Glomerular visceral epithelial cell (primary cell): ENCODE measurements around the gene COL5A1.
"Not testable (repeated sequence)": the region's sequence is repeated elsewhere in the genome, so short reads cannot be mapped to it uniquely, and the experiment has no call there.

Experiments used
- DNase-seq: peaks from one replicate; pipeline ENCODE4 v3.0.0-alpha.2; 2016; ENCODE audit errors: extremely low spot score

COL5A1 gene

DNA sequence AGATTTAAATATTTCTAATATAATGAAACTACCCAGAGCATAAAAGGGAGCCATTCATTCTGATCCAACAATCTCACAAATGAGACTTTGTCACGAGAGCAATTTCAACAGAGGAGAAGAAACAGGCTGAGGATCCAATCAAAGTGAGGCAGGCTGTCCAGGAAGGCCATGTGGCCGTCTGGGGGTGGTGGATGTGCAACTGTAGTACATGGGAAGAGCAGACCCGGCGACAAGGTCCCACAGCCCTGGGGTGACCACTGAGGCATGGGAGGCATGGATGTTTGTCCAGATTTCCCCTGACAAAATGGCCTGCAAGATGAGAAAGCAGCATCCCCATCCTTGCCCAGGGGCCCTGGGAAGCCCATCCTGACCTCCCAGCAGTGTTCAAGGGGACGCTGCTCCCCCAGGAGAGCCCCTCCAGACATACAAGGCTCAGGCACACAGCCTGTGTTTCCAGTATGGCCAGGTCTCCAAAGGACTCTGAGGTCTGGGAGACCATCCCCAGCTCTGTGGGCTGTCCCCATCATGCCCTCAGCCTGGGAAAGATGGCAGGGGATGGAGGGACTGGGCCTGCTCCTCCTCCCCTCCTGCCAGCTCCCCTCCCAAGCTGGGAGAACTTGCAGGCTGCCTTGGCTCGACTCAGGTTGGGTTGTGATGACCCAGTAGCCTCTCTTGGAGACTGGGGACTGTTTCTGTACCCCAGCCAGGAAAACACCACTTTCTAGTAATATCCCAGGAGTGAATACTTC lies 211.5 kb downstream of the COL5A1 start:
- DNase-seq: no peak

DNA sequence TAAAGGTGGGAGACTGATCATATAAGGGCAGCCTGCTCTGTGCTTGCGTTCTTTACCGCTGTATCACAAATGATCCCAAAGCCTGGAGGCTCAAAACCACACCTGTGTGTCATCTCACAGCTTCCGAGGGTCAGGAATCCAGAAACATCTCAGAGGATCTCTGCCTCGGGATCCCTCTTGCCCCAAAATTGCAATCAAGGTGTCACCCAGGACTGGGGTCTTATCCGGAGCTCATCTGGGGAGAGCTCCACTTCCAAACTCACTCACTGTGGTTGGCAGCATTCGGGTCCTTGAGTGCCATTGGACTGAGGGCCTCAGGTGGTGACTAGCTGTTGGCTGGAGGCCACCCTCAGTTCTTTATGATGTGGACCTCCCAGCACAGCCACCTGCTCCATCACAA lies 212.3 kb downstream of the COL5A1 start:
- DNase-seq: no peak

DNA sequence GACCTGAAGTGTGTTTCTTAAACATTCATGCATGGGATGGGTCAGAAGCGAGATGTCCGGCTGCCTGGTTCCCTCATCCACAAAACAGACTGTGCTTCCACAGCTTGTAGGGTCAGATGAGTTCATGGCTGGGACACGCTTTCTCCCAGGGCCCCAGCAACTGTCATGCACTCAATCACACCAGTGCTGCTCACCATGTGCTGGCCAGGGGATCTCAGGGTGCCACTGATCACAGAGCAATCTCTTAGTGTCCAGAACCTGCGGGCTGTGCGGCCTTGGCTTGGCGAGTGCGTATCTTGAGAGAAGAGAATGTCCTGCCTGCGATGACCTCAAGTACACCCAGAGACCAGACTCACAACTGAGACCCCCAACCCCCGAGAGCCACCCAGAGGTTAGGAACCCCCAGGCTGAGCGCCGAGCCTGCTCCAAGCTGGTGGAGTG lies 213.0 kb downstream of the COL5A1 start:
- DNase-seq: no peak

DNA sequence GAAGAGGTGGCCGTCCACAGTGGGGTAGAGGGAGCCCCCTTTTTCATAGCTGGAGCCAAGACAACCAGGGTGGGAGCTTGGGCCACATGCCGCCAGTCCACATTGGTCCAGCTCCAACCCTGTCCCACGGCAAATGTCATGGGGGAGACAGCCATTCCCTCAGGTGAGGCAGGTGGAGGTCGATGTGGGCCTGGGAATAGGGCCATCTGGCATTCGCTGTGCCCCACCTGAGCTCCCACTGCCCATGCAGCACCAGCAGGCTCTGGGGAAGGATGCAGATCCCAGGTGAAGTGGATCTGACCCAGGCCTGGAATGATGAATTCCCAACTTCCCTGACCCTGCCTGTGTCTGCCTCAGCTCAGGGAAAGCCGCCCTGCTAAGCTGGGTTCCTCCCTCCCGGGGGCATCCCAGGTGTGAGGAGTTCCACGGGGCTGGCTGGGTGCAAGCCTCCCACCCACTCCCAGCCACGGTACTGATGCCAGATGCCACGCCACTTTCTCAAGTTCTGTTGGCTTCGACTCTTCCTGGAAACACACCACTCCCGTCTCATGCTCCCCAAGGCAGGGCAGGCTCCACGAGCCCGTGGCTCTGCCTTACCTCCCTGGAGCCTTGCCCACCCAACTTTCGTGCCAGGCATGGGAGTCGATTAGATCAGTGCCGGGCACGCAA lies 213.8 kb downstream of the COL5A1 start:
- DNase-seq: no peak

DNA sequence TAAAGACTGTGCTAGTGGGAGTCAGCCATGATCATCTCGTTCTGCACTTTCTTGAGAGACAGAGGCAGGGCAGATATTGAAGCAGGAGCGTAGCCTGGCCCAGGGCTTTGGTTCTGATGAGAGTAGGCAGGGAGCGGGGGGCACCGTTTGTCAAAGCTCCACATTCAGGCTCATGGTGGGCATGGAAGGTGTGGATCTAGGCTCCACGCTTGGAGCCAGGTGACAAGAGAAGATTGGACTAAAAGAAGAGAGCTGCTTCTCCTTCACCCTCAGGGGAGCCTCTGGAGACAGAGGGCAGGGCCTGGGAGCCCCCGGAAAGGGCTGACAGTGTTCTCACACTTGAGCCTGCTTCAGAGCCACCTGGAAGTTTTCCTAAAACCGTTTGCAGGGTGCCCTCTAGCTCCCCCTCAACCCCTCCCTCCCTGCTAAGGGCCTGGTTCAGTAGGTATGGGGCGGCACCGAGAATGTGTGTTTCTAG lies 214.3 kb downstream of the COL5A1 start:
- DNase-seq: no peak

DNA sequence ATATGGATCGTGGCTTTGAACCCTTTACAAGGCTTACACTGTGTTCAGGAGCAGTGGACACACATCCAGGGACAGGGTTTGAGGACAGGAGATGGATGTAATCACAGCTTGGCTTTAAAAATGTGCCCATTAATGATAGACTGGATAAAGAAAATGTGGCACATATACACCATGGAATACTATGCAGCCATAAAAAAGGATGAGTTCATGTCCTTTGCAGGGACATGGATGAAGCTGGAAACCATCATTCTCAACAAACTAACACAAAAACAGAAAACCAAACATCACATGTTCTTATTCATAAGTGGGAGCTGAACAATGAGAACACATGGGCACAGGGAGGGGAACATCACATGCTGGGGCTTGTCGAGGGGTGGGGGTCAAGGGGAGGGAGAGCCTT lies 215.8 kb downstream of the COL5A1 start:
- not testable (repeated sequence) for DNase-seq

DNA sequence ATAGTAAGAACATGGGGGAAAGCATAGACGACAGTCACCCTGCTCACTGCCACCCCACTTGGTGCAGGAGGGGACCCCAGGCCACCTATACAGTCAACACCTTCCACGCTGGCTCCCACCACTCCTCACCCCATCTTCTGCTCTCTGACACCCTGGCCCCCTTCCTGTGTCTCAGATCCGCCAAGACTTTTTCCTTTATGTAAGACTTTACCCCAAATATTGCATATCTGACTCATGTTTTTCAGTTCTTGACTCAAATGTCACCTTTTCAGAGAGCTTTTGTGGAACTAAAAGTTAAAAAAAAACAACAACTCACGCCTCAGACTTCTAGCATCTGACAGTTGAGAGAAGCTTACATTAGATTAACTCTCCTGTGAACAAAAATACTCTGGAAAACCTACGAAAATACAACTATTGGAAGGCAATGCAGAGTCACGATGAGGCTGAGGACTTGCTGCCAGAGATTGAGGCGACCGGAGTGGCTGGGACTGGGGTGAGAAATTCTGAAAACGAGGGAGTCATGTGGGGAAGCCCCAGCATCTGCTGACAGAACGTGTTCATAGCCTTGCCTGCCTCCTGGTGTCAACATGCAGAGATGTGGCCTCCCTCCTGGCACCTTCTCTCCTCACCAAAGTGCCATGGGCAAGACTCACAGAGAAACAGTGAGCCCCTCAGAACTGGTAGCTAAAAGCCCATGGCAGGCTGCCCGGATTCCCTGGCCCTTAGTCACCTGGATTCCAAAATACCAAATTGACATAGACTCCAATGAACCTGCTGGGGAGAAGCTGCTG lies 216.6 kb downstream of the COL5A1 start:
- DNase-seq: peak; percentile 41

DNA sequence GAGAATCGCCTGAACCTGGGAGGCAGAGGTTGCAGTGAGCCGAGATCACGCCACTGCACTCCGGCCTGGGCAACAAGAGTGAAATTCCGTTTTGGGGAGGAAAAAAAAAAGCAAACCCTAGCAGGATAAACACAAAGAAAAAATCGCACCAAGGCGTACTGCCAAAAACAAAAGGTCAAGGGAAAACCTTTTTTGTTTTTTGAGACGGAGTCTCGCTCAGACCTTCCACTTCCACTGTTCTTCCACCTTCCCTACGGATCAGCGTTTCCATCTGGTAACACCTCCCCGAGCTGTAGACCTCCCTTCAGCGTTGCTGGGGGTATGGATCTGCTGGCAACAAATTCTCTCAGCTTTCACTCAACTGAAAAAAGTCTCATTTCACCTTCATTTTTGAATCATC lies 218.9 kb downstream of the COL5A1 start:
- DNase-seq: no peak

DNA sequence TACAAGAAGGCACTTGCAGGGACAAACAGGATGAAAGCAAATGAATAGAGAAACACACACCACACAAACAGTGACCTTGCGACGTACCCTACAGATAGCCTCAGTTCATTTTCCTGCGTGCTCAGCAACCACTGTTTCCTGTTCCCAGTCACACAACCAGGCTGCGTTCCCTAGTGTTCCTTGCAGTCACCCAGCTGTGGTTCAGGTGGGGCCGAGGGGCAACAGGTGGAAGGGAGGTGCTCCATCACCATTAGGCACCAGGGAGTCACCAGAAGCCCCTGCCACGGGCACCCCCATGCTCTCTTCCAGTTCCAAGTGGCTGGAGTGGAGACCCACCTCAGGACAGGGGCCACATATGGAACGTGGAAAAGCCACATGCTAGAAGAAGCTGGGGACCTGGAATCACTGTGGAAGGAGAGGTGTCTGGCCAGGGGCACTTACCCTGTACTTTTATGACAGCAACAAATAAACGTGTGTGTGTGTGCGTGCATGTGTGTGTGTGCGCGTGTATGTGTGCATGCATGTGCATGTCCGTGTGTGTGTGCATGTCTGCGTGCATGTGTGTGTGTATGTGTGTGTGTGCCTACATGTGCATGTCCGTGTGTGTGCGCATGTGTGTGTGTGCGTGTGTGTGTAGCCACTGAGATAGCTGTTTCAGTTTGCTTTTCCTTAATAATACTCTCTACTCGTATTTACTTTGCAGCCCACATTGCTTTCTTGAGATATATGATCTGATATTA lies 220.2 kb downstream of the COL5A1 start:
- no peak for DNase-seq

DNA sequence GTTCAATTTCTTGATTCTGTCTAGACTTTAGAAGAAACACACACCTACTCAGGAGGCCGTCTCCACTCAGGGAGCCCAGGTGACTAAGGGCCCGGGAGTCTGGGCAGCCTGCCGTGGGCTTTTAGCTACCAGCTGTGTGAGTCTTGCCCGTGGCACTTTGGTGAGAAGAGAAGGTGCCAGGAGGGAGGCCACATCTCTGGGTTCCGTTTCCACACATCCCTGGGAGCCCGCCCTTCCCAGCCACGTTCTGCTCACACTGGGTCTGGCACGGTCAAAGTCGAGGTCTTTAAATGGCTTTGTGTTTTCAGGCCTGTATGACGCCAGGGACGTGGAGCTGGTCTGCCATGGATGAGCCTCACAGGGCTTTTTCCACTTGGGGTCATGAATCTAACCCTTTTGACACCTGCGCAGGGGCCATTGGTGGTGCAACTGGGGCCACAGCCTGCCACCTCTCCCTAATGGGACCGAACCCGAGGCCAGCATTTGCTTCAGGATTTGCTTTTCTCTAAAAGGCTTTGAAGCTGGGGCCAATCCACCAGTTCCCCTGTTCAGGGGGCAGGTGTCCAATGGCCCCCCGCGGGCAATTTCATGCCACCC lies 221.8 kb downstream of the COL5A1 start:
- no peak for DNase-seq

DNA sequence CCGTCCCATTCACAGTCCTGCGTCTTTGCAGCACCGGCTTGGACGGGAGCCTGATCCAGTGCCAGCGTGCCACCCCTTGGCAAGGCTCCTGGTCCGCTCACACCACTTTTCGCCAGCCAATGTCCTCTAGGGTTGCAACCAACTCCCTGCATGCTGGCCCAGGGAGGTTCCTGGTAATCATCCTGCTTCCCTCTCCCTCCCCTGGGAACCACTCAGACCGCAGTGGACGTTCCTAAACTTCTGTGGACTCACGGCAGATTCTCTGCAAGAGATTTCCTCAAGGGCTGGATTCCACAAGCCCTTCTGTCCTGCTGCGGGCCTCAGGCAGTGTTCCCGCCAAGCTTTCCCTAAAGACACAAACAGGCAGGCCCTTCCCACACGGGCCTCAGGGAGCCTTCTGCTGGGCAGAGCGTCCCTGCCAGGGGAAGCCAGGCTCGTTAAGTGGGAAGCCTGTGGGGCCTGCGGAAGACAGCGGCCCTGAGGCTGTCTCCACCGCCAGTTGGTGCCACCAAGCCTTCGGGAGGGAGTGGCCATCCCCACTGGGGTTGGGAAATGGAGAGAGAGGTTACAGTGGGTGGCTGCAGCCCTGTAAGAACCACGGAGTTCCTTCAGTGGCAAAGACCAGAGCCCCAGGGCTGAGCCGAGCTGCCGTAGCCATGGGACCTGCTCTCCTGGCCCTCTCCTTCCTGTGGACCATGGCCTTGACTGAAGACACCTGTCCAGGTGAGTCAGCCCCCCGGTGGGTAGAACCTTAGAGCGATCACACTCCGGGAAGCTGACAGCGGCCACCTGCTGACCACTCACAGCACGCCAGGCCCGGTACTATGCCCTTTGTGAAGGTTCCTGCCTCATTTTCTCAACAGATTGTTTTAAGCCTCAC lies 222.6 kb downstream of the COL5A1 start:
- DNase-seq: no peak

DNA sequence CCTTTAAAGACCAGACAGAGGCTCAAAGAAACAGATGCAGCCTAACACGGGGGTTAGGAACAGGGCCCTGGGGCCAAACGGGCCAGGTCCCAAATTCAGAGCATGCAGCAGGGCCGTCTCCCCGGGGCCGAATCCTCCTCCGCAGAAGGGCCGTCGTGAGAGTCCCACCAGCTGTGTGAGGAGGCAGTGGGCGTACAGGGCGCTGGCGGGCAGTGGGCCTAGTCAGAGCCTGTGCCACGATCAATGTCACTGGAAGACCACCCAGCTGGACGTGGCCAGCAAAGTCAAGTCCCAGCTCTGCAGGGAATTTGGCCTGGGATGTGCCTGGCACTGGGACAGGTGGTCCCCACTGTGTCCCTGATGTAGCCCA lies 223.2 kb downstream of the COL5A1 start:
- DNase-seq: no peak

DNA sequence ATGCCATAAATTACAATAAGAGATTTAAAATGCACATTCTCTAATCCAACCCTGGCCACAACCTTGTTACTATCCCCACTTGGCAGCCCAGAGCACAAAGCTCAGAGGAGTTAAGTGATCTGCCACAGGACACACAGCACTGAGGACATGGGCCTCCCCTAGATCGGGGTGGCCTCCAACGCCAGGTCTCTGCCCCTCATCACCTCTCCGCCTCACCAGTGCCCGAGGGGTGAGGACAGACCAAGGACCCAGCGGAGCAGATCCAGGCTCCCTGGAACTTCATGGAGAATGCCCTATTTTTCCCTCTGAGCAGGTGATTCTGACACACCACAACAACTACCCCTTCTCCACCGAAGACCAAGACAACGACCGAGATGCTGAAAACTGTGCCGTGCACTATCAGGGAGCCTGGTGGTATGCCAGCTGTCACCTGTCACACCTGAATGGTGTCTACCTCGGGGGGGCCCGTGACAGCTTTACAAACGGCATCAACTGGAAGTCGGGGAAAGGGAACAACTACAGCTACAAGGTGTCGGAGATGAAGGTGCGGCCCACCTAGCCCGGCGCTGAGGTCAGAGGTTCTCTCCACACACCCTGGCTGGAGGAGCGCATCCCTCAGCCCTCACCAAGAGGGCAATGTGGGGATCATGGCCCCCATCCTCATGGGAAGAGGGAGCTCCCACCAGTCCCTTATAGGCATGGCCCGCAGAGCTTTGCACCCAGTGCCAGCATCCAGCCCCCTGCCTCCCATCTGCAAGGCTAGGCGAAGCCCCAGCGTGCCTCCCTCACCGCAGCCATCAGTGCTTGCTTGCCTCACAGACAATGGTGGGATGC lies 226.5 kb downstream of the COL5A1 start:
- no peak for DNase-seq

DNA sequence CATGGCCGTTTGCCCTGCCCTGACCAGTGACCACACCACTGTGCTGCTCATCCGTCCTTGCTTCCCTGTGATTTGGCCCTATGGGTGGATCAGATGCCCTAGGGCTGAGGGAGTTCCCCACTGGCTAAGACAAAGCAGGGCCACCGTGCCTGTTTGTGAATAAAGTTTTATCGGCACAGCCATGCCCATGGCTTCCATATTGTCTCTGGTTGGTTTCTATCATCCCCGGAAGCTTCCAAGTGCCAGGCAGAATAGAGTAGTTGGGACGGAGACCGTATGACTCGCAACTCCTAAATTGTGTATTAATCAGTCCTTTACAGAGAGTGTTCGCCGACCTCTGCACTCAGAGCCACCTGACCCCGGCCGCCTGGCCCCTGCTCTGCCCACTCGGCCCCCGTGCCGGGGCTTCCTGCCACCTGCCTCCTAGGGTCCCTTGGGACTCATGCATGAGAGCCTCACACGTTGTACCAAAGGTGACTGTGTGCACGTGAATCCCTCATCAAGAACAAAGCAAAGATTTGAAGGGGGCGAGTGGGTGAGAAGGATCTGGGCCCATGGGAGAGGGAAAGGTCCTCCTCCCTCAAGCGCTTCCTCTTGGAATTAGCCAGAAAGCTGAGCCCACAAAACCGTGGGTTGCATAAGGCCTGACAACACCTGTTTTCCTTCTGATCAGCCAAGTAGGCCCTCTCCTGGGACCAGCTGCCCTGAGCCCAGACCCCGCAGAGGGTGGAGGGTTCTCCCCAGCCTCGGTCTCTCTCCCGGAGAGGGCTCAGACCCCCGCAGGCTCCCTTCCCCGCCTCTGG lies 227.3 kb downstream of the COL5A1 start:
- DNase-seq: no peak

DNA sequence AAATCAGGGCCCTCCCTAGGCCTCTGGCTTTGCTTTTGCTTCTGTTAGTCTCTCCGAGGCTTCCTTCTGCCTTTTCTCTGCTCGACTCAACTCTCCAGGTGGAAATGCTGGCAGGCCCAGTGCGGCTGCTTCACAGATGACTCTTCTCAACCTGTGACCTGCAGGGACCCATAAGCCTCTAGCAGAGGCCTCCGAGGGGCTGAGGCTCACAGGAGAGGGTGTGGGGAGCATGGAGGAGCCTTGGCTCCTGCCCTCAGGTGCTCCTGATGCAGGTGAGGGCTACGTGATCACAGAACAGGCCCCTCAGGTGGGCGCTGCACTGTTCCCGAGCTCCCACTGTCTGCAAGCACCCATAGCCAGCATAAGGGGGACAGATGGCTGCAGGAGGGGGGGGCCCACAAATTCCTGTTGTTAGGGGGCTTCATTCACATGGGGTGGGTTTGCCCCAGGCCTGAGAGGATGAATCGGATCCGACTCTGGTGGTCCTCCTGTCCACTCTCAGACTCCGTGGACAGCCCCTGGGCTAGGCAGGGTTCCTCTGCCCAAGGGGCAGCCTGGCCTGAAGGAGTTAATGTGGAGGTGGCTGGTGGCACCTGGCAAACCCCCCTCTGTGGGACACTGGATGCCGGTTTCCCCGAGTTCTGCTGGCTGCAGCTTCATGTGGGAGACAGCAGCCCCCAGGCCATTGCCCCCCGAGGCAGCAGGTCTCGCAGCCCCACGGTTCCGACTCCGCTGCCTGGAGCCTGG lies 228.1 kb downstream of the COL5A1 start:
- no peak for DNase-seq

DNA sequence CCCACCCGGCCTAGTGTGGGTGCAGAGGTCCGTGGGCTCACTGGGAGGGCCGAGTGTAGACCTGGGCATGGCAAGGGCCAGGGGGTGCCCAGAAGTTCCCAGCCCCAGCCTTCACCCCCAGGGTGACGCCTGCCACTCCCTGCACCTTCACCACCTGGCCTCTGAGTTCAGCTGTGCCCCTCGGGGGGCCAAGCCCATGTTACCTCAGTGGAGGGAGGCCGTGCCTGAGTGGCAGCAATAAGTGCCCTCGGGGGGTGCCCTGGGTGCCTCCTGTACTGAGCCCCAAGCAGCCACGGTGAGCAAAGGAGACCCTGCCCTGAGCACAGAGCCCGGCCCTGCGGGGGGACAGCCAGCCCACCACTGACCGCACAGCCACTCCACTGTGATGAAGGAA lies 228.7 kb downstream of the COL5A1 start:
- DNase-seq: no peak

DNA sequence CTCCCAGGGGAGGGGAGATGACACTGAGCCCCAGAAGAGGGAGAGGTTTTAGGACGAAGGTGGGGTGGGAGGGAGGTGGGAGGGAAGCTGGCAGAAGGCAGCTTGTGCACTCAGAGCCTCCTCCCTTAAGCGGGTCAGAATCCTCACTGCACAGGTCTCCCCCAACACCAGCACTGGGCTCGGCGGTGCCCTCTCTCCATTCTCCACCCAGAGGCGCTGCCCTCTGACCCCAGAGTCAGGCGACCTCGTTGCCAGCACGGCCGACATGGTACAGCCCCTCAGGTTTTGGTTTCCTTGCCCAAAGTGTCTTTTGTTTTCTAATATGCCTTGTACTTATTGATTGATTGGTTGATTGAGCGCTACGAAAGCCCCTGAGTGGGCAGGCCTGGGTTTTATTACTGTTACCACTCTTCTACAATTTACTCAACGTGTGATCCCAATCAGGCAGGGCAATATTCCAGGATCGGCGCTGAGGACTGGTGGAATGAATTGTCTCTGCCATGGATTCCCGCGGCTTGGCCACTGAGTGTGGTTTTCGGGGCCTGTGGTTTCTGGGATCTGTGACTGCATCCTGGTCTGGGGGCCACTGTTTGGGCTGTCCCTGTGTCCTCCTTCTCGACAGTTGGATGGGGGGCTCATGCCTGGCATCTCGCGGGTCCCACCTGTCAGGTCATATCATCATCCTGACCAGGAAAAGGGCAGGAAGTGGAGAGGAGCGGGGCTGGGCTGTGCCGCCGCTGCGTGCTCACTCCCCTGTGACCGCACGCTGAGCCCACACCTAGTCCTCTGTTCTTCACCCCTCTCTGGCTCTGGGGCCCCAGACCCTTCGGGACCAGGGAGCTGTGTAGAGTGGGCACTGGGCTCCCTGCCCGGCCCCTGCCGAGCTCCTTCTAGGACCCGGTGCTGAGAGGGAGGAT lies 229.4 kb downstream of the COL5A1 start:
- no peak for DNase-seq
